GM19438 (cell line): Measurements from ENCODE around the gene CCR2.
"Not testable (repeated sequence)": the region's sequence is repeated elsewhere in the genome, so short reads cannot be mapped to it uniquely, and the experiment has no call there.

ENCODE experiments used
- ATAC-seq: cut with Tn5 transposase; IDR thresholded peaks from one replicate; pipeline ENCODE4 v1.9.1; 2021; ENCODE audit warnings: low read depth; ENCODE audit not compliant: unreplicated experiment

The CCR2 gene

DNA sequence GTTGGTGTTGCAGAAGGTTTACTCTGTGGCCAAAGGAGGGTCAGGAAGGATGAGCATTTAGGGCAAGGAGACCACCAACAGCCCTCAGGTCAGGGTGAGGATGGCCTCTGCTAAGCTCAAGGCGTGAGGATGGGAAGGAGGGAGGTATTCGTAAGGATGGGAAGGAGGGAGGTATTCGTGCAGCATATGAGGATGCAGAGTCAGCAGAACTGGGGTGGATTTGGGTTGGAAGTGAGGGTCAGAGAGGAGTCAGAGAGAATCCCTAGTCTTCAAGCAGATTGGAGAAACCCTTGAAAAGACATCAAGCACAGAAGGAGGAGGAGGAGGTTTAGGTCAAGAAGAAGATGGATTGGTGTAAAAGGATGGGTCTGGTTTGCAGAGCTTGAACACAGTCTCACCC is 20.8 kb downstream of the CCR2 start:
- ATAC-seq = no peak

DNA sequence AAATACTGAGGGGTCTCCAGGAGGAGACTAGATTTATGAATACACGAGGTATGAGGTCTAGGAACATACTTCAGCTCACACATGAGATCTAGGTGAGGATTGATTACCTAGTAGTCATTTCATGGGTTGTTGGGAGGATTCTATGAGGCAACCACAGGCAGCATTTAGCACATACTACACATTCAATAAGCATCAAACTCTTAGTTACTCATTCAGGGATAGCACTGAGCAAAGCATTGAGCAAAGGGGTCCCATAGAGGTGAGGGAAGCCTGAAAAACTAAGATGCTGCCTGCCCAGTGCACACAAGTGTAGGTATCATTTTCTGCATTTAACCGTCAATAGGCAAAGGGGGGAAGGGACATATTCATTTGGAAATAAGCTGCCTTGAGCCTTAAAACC is 21.3 kb downstream of the CCR2 start:
- ATAC-seq = no peak

DNA sequence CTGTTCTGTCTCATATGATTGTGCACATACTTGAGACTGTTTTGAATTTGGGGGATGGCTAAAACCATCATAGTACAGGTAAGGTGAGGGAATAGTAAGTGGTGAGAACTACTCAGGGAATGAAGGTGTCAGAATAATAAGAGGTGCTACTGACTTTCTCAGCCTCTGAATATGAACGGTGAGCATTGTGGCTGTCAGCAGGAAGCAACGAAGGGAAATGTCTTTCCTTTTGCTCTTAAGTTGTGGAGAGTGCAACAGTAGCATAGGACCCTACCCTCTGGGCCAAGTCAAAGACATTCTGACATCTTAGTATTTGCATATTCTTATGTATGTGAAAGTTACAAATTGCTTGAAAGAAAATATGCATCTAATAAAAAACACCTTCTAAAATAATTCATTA is 21.9 kb downstream of the CCR2 start:
- no peak for ATAC-seq

DNA sequence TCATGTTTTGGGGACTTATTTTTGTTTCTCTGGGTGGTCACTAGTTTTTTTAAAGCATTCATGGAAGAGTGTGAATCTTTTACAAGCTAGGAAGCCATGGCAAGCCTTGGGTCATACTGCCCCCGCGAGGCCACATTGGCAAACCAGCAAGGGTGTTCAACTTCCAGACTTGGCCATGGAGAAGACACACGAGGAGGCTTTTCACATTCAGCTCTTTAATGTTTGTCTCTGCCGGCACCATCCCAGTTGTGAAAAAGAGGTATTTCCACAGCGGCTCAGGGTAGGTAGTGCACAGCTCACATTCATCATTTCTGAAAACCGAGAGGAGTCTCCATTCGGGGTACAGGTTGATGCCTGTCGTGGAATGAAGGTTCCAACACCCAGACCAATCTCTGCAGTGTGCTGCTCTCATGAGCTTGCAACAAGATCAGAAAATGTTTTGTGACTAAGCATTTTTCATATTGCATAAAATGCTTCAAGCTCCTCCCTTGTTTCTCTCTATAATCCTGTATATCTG is 24.6 kb downstream of the CCR2 start:
- ATAC-seq = no peak

DNA sequence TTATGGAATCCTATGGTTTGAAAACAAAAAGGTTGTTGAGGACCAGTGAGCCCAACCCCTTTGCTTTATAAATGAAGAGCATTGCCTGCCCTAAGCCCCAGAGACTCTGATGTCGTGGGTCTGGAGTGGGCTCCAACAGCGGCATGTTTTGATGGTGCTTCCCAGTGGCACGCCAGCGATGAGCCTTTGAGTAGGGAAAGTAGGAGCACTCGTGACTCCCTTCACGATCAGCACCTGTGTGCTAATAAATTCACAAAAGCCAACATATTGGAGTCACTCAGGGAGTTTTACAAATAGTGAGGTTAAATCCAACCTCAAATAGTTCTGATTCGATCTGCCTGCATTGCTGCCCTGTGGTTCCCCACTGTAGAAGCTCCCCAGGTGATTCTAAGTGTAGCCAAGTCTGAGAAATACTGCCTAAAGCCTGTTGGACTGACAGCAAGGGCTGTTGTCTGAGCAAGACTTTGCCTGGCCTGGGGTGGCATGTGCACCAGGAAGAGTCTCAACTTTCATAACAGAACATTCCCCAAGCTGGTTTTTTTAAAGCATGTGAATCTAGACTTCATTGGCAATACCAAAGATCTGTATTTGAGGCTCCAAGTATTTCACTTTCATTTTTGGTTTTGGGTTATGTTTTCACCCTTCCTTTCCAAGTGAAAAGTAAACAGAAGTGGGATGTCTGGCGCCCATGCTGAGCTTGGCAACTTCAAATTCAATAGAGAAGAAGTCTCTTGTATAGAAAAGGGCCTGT is 26.7 kb downstream of the CCR2 start:
- ATAC-seq = no peak

DNA sequence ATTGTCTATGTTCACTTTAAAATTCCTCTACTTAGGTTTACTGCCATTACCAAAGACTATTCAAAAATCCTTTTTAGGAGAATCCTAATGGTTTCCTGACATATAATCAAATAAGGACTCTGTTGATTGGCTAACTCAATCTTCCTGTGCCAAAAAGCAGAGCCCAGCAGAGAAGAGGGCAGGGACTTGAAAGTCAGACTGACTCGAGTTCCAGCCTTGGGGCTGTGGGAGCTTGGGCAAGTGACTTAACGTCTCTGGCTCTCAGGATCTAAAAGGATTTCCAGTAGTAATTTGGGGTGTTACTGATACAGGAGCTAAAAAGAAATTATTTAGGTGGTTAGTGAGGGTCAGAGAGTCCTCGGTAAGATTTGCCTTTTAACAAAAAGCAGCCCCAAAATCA is 27.7 kb downstream of the CCR2 start:
- ATAC-seq = no peak

DNA sequence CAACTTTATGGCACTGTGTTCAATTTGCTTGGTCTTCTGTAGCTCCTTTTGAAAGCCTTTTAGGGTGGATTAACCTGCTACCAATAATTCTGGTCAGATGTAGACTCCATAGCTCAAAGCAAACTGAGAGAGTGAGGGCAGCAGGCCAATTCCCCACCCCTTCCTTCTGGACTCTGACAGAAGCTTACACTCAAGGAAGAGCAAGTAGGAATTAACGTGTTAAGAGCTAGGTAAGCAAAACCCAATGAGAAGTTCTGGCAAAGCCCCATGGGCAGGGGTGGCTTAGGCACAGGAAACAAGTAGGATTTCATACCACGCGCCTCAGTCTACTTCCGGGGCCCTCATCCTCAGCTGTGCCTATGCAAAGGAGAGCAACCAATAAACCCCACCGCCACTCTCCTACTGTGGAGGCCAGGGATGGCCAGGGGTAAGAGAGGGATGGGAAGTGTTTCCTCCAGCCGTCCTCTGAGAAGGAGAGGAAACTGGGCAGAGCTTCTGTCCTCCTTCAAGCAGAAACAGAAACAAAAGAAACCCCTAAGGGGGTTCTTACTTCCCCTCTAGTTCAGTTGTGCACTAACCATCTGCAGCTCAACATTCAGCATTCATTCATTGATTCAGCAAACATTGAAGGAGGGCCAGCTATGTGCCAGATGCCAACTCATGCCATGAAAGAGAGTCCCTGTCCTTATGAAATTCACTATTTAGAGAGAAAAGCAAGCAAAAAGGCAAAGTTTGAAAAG is 29.5 kb downstream of the CCR2 start:
- ATAC-seq = no peak

DNA sequence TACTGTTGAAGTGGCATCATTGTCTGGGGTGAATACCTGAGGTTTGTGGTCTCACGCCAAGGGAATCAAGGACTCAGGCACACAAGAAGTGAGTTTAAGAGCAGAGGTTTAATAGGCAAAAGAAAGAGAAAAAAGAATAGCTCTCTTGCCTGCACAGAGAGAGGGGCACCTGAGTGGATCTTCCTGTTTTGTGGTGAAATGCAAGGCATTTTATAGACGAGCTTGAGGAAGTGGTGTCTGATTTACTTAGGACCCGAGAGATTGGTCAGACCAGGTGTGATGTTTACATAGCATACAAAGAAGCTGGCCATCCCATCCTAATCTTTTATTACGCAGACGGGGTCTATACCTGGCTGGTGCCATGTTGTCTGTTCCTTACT is 30.0 kb downstream of the CCR2 start:
- ATAC-seq = no peak

DNA sequence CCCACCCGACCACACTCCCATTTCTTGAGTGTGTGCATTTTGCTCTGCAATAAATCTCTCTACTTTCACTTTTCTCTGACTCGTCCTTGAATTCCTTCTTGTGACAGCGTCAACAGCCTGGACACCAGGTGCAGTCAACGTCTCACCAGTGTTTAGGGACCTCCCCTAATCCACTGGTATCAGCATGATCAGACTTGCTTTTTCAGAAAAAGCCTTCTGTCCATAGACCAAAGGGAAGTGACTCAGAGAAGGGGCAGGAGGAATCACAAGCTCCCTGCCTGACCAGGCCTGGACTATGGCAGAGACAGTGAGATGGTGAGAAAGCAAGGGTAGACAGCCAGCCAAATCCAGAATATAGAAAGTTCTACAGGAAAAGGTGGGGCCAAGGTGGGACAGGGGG is 32.3 kb downstream of the CCR2 start:
- no peak for ATAC-seq

DNA sequence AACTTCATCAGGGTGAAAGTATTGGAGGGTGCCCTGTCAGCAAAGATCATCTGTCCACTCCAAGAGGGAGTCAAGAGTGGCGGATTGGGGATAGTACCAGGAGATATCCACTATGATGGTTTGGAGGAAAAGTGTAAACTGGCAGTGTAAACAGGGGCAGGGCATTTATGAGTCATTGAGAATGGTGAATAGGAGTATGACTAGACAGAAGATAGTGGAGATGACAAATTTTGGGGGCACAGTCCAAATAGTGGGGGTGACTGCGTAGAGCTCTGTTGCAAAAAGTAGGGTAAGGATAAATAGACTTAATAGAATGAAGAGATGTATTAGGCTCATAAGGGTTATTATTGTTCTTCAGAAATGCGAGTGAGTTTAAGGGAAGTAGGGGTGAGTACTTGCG is 34.9 kb downstream of the CCR2 start:
- not testable (repeated sequence) for ATAC-seq

DNA sequence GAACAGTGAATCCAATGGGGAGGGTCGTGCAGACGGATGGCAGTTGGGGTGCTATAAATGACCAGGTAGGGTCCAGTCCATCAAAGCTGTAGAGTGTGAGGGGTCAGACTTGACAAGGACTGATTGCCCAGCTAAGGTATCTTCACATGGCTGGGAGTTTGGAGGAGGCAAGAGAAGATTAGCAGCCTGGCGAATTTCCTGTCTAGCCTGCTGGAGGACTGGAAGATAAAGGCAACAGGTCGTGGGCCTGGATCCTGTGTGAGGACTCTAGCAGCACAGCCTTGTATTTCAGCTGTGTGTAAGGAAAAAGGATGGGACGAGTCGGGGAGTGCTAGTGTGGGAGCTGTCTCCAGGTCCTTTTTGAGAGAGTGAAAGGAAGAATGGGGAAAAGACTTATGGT is 35.4 kb downstream of the CCR2 start:
- ATAC-seq = no peak

DNA sequence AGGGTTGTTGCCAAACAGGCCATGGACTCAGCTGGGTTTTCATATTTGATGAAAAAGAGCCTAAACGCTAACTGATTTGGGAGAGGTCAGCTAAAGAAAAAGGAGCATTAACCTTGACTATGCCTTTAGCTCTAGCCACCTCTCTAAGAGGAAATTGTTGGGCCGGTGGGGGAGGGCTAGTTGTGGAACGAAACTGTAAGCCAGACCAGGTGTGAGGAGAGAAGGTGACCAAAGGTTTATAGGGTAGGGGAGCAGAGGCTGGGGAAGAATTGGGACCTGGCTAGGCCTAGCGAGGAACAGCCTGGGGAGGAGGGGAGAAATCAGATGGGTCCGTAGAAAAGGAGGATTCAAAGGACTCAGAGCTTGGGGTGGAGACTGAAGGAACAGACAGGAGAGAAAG is 37.6 kb downstream of the CCR2 start:
- not testable (repeated sequence) for ATAC-seq

DNA sequence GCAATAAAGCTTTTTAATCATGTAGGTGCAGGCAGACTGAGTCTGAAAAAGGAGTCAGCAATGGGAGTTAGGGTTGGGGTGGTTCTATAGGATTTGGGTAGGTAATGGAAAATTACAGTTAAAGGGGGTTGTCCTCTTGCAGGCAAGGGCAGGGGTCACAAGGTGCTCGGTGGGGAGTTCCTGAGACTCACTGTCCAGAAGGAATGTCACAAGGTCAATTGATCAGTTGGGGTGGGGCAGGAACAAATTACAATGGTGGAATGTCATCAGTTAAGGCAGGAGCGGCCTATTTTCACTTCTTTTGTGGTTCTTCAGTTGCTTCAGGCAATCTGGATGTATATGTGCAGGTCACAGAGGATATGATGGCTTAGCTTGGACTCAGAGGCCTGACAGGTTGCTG is 39.1 kb downstream of the CCR2 start:
- ATAC-seq = no peak

DNA sequence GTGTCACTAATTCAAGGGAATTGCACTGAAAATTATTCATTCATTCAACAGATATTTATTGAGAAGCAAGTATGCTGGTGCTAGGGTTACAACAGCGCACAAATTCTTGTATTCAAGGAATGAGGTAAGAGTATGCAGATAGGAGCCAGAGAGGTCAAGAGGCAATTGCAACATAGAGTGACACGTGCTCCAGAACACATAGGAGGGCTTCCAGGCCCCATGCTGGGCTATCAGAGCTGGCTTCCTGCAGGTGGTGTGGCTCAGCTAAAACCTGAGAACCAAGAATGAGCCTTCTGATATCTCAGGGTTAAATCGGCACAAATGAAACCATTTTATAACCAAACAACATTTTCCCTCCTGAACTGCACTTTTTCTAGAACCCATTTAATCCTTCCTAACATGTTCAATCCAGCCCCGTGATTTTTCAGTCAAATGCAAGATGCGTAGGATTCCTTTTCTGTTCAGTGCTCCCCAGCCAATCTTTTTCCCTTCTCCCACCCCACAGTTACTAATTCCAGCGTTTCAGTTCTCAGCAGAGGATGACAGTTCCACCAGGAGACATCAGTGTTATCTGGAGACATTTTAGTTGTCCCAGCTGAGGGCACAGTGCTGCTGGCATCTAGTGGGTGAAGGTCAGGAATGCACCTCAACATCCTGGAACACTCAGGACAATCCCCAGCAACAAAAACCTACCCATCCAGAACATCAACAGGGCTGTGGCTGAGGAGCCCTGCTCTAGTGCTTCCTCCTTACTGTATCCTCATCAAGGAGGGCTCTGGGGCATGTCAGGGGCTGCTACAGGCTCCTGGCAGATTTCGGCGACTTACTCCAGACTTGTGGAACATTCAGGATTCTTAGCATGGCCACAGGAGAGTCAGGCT is 39.9 kb downstream of the CCR2 start:
- ATAC-seq = no peak

DNA sequence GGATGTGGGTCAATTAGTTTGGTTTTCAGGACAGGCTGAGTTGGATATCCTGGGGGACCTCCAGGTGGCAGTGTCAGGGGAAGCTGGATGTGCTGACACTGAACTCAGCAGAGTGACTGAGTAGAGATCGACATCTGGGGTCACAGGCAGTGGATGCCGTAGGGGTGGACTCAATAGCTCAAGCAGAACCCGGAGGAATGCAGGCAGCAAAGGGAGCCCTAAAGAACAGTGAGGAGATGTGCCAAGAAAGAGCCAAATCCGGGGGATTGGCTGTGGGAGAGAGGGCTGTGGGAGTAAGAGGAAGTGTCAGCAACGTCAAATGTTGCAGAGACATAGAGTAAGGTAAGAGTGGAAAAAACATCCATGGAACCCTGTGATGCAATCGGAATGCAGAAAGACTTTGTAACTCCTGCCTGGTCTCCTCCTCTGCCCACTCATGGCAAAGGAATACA is 41.3 kb downstream of the CCR2 start:
- ATAC-seq = no peak

DNA sequence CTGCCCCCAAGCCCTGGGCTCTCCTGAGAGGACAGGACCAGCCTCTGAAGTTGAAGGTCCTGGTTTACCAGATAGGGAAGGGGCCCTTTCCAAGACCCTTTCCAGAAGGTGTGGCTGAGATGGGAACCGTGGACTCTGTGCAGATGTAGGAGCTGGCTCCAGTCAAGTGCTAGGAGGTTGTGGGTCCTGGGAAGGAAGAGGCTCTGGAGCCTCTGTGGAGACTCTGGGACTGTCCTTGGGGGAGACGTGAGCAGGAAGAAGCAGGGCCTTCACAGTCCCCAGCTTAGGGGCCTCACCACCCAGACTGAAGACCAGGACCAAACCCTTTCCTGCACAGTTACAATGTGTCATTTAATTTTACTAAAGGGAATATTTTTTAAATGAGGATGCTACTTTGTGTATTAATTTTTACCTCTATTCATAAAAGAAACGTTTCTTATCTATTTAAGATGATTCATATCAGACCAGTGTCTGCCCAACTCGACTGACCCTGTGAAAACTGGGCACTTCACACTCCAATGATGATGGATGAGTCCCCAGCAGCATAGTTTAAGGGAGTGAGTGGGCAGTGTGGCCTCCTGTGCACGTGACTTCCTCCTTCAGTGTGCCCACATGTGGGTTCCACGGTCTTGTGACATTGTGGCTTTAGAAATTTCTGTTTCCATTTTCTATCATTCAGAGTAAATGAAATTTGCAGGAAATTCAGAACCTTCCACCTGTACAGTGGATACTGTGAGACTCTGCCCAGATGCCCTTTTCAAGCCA is 42.0 kb downstream of the CCR2 start:
- no peak for ATAC-seq

DNA sequence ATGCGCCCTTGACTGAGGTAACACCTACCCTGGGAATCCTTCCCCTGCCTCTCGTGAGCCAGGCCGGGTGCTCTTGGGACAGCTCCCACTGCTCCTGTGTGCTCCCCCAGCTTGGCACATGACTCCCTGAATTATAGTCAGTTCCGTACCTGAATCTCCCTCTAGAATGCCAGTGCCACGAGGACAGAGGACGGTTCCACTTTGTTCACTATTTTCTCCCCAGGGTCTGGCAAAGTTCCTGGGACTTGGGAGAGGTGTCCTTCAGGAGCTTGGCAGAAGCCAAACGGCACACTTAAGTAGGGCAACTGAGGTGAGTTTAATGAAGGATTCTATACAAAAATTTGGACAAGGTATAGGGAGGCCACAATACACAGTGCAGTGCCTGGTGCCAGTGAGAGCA is 43.2 kb downstream of the CCR2 start:
- ATAC-seq = no peak

DNA sequence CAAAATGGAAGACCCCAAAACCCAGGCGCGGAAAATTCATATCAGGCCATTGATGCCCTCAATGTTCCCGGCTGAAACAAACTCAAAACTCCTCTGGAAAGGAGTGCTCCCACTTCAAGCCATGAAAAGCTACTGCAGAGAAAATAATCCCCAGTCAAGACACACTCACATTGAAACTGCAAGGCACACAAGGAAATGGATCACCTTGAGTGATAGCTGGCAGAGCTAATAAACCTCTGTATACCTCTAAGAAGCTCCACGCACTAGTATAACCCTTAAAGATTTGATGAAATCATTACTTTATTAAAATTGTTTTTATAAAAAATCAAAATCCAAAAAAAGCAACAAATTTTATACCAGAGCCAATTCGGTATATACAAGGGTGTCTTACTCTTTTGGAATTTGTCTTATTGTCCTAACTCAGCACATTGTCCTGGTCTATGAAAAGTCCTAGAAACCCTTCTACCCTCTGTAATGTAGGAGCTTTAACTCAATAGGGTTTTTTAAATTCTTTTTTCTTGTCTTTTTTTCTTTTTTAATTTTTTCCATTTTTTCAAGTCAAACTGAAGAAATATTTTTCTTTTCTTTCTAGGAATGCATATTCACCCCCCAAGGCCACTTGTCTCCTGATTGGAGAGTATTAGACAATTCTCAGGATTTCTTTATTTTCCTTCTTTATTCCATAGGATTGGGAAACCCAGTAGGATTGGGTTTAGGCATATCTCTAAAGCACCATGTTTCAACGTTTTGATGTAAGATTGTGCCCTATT is 44.5 kb downstream of the CCR2 start:
- no peak for ATAC-seq

DNA sequence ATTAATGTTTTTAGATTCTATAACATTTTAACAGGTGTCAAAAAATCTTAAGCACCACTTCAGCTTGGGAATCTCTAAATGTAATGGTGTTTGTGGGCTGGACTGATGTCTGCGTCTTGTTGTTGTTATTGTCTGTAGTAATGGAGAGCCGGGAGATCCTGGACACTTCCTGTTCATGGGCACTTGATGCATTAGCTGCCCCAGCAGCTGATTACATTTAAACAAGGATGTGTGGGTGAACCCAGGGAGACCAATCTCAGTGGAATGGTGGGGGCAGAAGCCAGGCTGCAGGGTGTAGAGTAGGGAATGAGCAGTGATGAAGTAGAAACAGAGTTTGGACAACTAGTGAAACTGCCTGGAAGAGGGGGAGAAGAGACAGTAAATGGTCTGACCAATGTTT is 45.2 kb downstream of the CCR2 start:
- ATAC-seq = no peak

DNA sequence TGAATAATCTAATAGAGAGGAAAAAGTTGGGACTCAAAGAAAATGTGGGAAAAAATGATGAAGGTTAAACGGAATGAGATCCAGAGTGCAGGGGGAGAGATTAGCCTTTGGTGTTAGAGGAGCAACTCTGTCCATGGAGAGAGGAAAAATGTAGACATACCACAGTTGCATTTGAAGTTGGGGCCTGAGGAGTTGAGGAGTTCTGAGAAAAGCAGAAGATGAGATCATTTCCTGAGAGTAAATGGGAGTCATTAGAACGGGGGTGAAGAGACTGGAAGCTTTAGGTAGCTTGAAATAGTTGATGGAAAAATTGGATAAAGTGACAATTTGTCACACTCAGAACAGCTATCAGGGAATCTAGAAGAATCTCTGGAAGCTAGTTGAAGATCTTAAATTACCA is 45.6 kb downstream of the CCR2 start:
- ATAC-seq = no peak
